Muscle layer of duodenum (tissue), 2 donors: Measurements from ENCODE around the gene PLXNC1.

Source experiments
- H3K27ac ChIP-seq: one replicate; pipeline ENCODE4 v1.7.0; 2013; ENCODE audit warnings: mild to moderate bottlenecking, low read length
- H3K27me3 ChIP-seq: one replicate; pipeline ENCODE4 v1.7.0; 2013; ENCODE audit warnings: low read depth, mild to moderate bottlenecking, control low read depth, low read length
- H3K36me3 ChIP-seq, 2 donors: one replicate each; pipeline ENCODE4 v1.7.0; 2013; ENCODE audit warnings: low read length in 2 of 2, control low read depth in 1 of 2, mild to moderate bottlenecking in 1 of 2; ENCODE audit not compliant: insufficient read depth in 2 of 2, control insufficient read depth in 1 of 2
- H3K4me1 ChIP-seq, 2 donors: one replicate each; pipeline ENCODE4 v1.7.0; 2013; ENCODE audit warnings: low read length in 2 of 2, mild to moderate bottlenecking in 2 of 2, control low read depth in 1 of 2, moderate library complexity in 1 of 2; ENCODE audit not compliant: insufficient read depth in 2 of 2, control insufficient read depth in 1 of 2
- H3K4me3 ChIP-seq, 2 donors: one replicate each; pipeline ENCODE4 v1.7.0; 2013; ENCODE audit warnings: low read length in 2 of 2, low read depth in 1 of 2, mild to moderate bottlenecking in 1 of 2
- H3K9me3 ChIP-seq, 2 donors: one replicate each; pipeline ENCODE4 v1.7.0; 2013; ENCODE audit warnings: low read length in 2 of 2, control low read depth in 1 of 2, mild to moderate bottlenecking in 1 of 2; ENCODE audit not compliant: control insufficient read depth in 1 of 2
- donor health status: healthy.

The PLXNC1 gene

DNA sequence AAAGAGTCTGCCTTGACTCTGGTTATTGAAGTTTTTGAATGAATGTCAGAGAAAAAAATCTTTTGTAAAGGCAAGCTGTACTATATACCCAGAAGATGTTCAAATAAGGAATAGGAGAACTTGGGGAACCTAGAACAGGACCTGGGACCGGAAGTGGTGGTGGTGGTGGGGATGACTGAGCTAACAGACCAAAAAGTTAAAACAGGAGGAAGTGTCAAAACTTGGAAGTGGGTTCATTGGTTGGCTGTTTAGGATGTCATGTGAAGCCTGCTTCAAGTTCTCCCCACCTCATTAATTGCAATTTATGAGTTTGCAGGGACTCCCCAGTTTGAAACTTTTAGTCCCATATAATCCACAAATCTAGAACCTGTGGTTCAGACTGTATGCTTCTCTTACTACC, 26.2 kb downstream of the PLXNC1 start:
- no peaks in the 10 kb centered on the region for H3K36me3 ChIP-seq
- no peak overlapping the region for H3K27ac ChIP-seq
- H3K4me1 ChIP-seq = no peaks in the 10 kb centered on the region
- peaks cover 3 to 5% of the 10 kb centered on the region in 2 donors for H3K9me3 ChIP-seq
- peaks cover 4% of the 10 kb centered on the region for H3K27me3 ChIP-seq
- H3K4me3 ChIP-seq = no peak overlapping the region

DNA sequence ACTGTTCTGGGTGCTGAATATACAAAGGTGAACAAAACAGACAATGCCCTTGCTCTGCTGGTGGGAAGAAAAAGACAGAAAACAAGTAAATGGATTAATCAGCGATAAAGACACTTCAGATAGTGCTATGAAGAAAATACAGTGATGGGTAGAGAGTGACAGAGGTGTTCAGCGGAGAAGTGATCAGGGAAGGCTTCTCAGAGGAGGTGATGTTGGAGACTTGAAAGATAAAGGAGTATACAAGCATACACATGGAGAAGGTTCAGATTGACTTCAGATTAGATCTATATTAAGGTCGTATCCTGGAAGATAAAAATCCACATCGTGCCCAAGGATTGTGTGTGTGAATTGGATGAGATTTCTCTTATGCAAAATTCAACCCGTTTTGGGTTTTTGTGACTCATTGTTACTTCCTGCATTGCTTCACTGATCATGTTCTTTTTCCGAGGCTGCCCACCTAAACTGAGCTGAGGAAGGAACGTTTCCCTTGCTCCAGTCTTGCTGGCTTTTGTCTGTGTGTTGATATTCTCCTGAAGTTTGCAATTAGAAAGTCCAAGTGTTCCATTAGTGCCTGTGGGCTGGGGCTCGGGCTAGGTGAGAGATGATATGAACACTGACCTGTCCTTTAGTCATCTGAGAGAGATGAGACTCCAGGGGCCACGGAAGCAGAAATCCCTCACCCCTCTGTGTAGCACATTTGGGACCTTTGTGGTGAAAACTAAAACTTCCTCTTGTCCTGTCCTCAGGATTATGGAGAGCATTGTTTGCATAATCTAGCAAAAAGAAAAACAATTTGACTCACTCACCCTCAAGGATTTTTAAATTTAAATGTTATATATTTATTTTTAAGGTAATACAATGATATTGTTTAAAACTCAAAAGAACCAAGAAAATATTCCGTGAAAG, 27.6 kb downstream of the PLXNC1 start:
- Histone ChIP-seq H3K4me3 (no peak overlapping the region), H3K36me3 (no peaks in the 10 kb centered on the region), H3K27ac (no peak overlapping the region), H3K4me1 (no peaks in the 10 kb centered on the region), H3K27me3 (peaks cover 4% of the 10 kb centered on the region), H3K9me3 (peaks cover 3 to 5% of the 10 kb centered on the region in 2 donors)

DNA sequence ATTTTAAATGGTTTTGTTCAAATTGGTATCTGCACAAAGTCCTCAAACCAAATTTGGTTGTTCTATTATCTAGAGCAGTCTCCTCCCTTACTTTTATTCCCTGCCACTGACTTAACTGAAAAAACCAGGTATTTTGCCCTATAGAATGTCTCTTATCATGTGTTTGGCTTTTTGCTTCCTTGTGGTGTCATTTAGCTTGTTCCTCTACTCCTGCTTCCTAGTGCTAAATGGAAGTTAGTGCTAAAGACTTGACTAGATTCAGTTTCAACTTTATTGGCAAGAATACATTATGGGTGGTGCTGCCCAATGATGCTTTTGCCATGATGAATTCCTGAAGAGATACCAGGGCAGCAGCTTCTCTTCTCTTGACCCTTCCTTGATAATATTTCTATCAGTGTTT, 29.7 kb downstream of the PLXNC1 start:
- Histone ChIP-seq H3K4me1 (no peaks in the 10 kb centered on the region), H3K36me3 (no peaks in the 10 kb centered on the region), H3K27ac (no peak overlapping the region), H3K27me3 (peaks cover 4% of the 10 kb centered on the region), H3K9me3 (peaks cover 3 to 5% of the 10 kb centered on the region in 2 donors), H3K4me3 (no peak overlapping the region)

DNA sequence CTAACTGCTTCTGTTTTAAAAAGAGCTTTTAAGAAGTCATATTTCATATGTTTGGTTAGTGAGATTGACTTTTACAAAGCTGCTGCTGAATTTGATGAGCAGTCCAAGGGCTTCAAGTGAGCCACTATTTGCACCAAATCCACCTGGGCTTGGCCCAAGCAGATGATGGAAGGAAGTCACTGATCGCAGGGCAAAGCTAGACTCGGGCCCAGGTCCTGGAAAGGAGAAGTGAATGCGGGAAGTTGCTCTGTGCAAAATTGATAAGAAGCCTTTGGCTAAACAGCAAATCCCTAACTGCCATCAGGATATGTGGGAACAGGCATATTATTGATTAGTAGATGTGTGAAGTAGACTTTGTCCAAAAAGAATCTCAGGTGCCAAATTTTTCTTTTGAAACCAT, 30.5 kb downstream of the PLXNC1 start:
- peaks cover 0 to 3% of the 10 kb centered on the region in 2 donors for H3K4me1 ChIP-seq
- H3K27ac ChIP-seq = no peak overlapping the region
- no peaks in the 10 kb centered on the region for H3K36me3 ChIP-seq
- peaks cover 3 to 5% of the 10 kb centered on the region in 2 donors for H3K9me3 ChIP-seq
- H3K4me3 ChIP-seq = no peak overlapping the region
- H3K27me3 ChIP-seq = peaks cover 4% of the 10 kb centered on the region

DNA sequence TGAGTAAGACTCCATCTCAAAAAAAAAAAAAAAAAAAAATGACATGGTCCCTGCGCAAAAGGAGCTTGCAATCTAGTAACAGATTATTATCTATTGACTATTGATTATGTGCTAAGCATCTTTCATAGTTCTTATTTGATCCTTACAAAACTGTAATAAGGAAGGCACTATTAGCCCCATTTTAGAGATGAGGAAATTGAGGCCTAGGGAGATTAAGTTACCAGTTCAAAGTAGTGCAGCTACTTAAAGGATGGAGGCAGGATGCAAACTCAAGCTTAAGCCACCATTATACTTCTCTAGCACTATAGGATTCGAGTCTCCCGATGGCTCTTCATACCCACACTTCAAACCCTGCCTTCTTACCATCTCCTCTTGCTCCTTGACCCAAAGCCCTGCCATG, 31.3 kb downstream of the PLXNC1 start:
- Histone ChIP-seq H3K27ac (no peak overlapping the region), H3K9me3 (peaks cover 3 to 5% of the 10 kb centered on the region in 2 donors), H3K4me3 (no peak overlapping the region), H3K27me3 (peaks cover 4% of the 10 kb centered on the region), H3K4me1 (peaks cover 0 to 3% of the 10 kb centered on the region in 2 donors), H3K36me3 (no peaks in the 10 kb centered on the region)

DNA sequence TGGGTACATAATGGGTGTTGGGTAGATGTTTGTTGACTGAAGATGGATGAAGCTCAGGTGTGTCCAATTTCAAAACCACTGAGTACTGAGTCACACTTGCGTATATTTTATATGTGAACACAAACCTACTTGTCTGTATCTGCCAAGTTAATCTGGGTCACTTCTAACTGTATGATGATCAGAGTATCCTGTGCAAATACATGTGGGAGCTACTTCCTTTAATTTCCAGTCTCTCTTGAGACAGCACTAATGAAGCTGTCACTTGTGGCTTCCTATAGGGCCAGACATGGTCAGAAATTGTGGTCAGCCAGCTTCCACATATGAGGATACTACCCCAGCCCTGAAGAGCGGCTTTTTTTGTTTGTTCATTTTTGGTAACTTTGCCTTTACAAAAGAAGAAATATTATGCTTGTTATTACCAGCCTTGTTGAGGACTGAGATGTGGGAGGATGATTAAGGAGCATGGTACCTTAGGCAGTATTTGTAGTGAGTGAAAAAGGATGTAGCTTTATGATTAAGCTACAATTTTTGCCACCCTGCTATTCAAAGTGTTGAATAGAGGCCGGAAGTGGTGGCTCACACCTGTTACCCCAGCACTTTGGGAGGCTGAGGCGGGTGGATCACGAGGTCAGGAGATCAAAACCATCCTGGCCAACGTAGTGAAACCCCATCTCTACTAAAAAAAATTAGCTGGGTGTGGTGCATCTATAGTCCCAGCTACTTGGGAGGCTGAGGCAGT, 32.4 kb downstream of the PLXNC1 start:
- H3K27me3 ChIP-seq = no peaks in the 10 kb centered on the region
- H3K4me3 ChIP-seq = no peak overlapping the region
- H3K4me1 ChIP-seq = peaks cover 0 to 3% of the 10 kb centered on the region in 2 donors
- H3K9me3 ChIP-seq = peaks cover 3 to 5% of the 10 kb centered on the region in 2 donors
- H3K36me3 ChIP-seq = no peaks in the 10 kb centered on the region
- H3K27ac ChIP-seq = no peak overlapping the region

DNA sequence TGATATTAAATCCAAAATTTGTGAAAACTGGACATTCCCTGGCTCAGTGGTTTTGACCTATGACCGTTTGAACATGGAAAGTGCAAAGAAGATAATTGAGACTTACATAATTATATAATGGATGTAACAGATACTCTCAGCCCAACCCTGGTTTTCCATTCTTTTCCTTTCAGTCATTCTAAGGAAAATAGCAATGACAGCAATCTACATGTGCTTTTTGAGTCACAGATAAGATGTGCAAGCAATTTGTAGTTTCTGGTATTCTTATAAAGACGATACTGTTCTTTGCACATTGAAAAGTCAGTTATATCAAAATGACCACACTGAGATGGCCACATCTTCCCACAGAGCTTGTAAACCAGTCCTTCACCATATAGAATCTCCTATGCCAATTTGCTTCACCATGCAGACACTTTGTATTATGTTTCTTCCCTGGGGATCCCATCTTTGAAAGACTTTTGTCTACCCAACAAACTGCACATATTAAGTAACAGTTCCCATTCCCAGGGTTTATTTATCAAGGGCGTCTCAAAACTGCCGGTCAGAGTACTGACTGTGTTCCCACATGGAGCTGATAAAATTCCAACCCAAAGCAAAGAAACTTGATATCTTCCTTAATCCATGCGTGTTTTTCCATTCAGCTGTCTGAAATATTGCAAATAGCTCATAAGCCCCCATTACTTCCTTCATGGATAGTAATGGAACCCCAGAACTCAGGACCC, 34.8 kb downstream of the PLXNC1 start:
- no peak overlapping the region for H3K4me3 ChIP-seq
- H3K36me3 ChIP-seq = no peaks in the 10 kb centered on the region
- no peaks in the 10 kb centered on the region for H3K27me3 ChIP-seq
- H3K27ac ChIP-seq = no peak overlapping the region
- peaks cover under 1 to 3% of the 10 kb centered on the region in 2 donors for H3K9me3 ChIP-seq
- peaks cover 3 to 11% of the 10 kb centered on the region in 2 donors for H3K4me1 ChIP-seq

DNA sequence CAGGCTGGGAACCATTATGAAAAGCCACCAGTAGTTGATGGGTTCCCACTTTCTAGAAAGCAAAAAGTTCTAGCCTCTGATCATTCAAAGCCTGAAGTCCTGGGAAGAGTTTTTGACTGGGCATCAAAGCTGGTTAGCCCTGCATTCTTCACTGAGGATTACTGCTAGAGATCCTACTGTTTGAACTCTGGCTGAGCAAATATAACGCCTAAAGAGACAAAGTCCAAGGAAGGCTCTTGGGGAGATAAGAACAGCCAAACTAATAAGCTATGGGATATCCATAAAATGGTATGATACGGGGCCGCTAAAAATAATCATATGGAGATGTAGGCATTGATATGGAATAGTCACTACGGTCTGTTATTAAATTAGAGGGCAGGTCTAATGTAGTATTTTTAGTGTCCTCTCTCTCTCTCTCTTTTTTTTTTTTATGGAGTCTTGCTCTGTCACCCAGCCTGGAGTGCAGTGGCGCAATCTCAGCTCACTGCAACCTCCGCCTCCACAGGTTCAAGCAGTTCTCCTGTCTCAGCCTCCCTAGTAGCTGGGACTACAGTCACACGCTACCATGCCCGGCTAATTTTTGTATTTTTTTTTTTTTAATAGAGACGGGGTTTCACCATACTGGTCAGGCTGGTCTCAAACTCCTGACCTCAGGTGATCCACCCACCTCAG, 35.5 kb downstream of the PLXNC1 start:
- H3K4me3 ChIP-seq = no peak overlapping the region
- H3K27ac ChIP-seq = no peak overlapping the region
- no peaks in the 10 kb centered on the region for H3K36me3 ChIP-seq
- H3K9me3 ChIP-seq = no peaks in the 10 kb centered on the region
- H3K4me1 ChIP-seq = peaks cover 3 to 11% of the 10 kb centered on the region in 2 donors
- no peaks in the 10 kb centered on the region for H3K27me3 ChIP-seq

DNA sequence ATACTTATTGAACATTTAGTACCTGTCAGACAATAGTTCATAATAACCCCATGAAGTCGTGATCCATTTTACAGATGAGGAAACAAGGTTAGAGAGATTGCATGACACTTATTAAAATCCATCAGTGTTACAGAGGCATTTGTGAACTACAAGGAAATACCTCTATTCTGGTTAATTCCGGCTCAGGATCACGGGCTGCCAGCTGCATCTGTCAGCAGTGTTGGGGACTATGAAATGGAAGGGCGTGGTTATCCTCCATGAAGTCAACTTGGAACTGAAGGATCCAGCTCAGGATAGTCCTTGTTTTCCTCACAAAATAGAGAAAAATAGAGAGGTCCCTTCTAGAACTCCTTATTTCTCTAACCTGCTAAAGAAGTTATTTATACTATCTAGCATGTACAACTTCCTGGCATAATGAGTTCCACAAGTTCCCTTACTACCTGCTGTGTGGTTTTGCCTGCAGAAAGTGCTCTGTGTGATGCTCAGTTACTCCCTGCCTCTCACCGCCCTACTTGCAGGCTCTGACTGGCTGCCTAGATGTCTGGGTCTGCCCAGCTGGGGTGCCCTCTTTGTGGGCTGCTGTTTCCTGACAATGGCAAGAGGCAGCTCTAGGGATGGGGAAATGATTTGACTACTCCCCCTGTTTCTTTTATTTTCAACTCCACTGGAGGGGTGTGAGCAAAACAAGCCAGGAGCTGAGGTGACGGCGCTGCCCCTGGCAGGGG, 36.8 kb downstream of the PLXNC1 start:
- Histone ChIP-seq H3K4me3 (no peak overlapping the region), H3K27ac (no peak overlapping the region), H3K27me3 (no peaks in the 10 kb centered on the region), H3K9me3 (no peaks in the 10 kb centered on the region), H3K4me1 (peaks cover 3 to 11% of the 10 kb centered on the region in 2 donors), H3K36me3 (no peaks in the 10 kb centered on the region)

DNA sequence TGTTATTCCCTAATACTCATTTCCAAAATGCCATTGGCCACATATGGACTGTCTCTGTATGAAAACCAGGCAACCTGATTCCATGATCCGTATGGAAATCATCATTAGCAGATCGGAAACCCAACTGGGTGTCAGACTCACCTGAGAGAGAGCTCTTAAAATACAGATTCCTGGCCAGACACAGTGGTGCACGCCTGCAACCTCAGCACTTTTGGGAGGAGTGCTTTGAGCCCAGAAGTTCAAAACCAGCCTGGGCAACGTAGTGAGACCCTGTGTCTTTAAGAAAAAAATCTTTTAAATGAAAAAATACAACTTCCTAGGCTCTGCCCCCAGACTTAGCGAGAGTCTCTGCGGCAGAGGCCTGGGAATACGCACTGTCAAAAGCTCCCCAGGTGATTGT, 37.4 kb downstream of the PLXNC1 start:
- H3K4me1 ChIP-seq = peaks cover 3 to 11% of the 10 kb centered on the region in 2 donors
- H3K36me3 ChIP-seq = no peaks in the 10 kb centered on the region
- no peaks in the 10 kb centered on the region for H3K27me3 ChIP-seq
- no peak overlapping the region for H3K4me3 ChIP-seq
- H3K9me3 ChIP-seq = no peaks in the 10 kb centered on the region
- H3K27ac ChIP-seq = no peak overlapping the region
